HepG2 (cell line): ENCODE data around the gene SOWAHD. TPM values are rescaled to one million over a fixed set of nuclear protein-coding genes. Genes with fewer than 3 reads are reported as not detected.

Source experiments
- ATF7-NPFF ChIP-seq: sonication (generic); formaldehyde crosslinking; IDR thresholded peaks from 2 replicates; pipeline ENCODE4 v1.8.1; 2023; ENCODE audit warnings: mild to moderate bottlenecking, low read depth, missing genetic modification reagents, moderate library complexity
- BHLHE40 ChIP-seq: IDR thresholded peaks from 2 replicates; pipeline ENCODE4 v1.6.1; 2011; ENCODE audit warnings: low read length, improper control_type of control experiment
- ZNF160 ChIP-seq: sonication (generic); formaldehyde crosslinking; IDR thresholded peaks from 2 replicates; pipeline ENCODE4 v1.8.0; 2022; ENCODE audit warnings: mild to moderate bottlenecking, inconsistent platforms, missing genetic modification reagents
- ZNF234 ChIP-seq: sonication (generic); formaldehyde crosslinking; conservative IDR thresholded peaks from 2 replicates; pipeline ENCODE4 v1.5.1; 2020; ENCODE audit warnings: mild to moderate bottlenecking, missing genetic modification reagents
- ZNF292 ChIP-seq: sonication (generic); formaldehyde crosslinking; IDR thresholded peaks from 2 replicates; pipeline ENCODE4 v1.8.1; 2022; ENCODE audit warnings: mild to moderate bottlenecking, low read depth, missing genetic modification reagents, borderline replicate concordance
- ZNF563 ChIP-seq: sonication (generic); formaldehyde crosslinking; IDR thresholded peaks from 2 replicates; pipeline ENCODE4 v1.8.0; 2022; ENCODE audit warnings: mild to moderate bottlenecking, moderate library complexity, missing genetic modification reagents
- ZNF605 ChIP-seq: sonication (generic); formaldehyde crosslinking; IDR thresholded peaks from 2 replicates; pipeline ENCODE4 v1.8.0; 2022; ENCODE audit warnings: mild to moderate bottlenecking, missing genetic modification reagents
- ZNF816 ChIP-seq: sonication (generic); formaldehyde crosslinking; IDR thresholded peaks from 2 replicates; pipeline ENCODE4 v1.8.0; 2022; ENCODE audit warnings: missing genetic modification reagents, mild to moderate bottlenecking, borderline replicate concordance
- polyA plus RNA-seq, 8 experiments: library from polyadenylated mRNA; depleted of rRNA in 3 of 8; stranded (reverse) in 7 of 8; unstranded in 1 of 8; fragments of >200 nt; fragmentation: Illumina TruSeq in 4 of 8; extraction: Trizol in 4 of 8; gene quantifications; 2 replicates each; pipeline versions ENCODE4 v1.2.1 to v1.2.3, GENCODE V29; 2011 to 2016; ENCODE audit warnings: low read depth in 4 of 8, missing spikeins in 1 of 8, mixed read lengths in 1 of 8; ENCODE audit not compliant: insufficient read depth in 1 of 8
- total RNA-seq, 5 experiments: library from RNA; depleted of rRNA; stranded (reverse); fragments of >200 nt; fragmentation: Illumina TruSeq; extraction: Trizol; gene quantifications; 2 replicates each; pipeline ENCODE4 v1.2.3, GENCODE V29; 2016; ENCODE audit warnings: low read depth in 1 of 5
- TF ChIP-seq, protein P1 (sequence below): sonication (generic); formaldehyde crosslinking; IDR thresholded peaks from 2 replicates; pipeline ENCODE4 v1.4.0; 2020; ENCODE audit warnings: mild to moderate bottlenecking, missing genetic modification reagents
- TF ChIP-seq, protein P2 (sequence below): sonication (generic); formaldehyde crosslinking; IDR thresholded peaks from 2 replicates; pipeline ENCODE4 v1.8.0; 2022; ENCODE audit warnings: missing genetic modification reagents, mild to moderate bottlenecking, moderate library complexity, borderline replicate concordance
- TF ChIP-seq, protein P3 (sequence below): sonication (generic); formaldehyde crosslinking; IDR thresholded peaks from 2 replicates; pipeline ENCODE4 v1.4.0; 2020; ENCODE audit warnings: missing genetic modification reagents, mild to moderate bottlenecking, borderline replicate concordance
- TF ChIP-seq, protein P4 (sequence below): sonication (generic); formaldehyde crosslinking; IDR thresholded peaks from 2 replicates; pipeline ENCODE4 v1.8.0; 2022; ENCODE audit warnings: missing genetic modification reagents, mild to moderate bottlenecking, borderline replicate concordance
- TF ChIP-seq, protein P5 (sequence below): sonication (generic); formaldehyde crosslinking; IDR thresholded peaks from 2 replicates; pipeline ENCODE4 v1.5.1; 2020; ENCODE audit warnings: missing genetic modification reagents, mild to moderate bottlenecking, borderline replicate concordance
- TF ChIP-seq, protein P6 (sequence below): sonication (generic); formaldehyde crosslinking; conservative IDR thresholded peaks from 2 replicates; pipeline ENCODE4 v1.4.0; 2020; ENCODE audit warnings: missing genetic modification reagents
- TF ChIP-seq, protein P7 (sequence below): IDR thresholded peaks from 2 replicates; pipeline ENCODE4 v1.6.1; 2016

SOWAHD gene
- total and polyA plus RNA-seq, 2 of the 13 experiments (the other 11 are each of a cell fraction or from before 2014, with no cell fraction given), result 1.0 to 1.3 TPM

DNA sequence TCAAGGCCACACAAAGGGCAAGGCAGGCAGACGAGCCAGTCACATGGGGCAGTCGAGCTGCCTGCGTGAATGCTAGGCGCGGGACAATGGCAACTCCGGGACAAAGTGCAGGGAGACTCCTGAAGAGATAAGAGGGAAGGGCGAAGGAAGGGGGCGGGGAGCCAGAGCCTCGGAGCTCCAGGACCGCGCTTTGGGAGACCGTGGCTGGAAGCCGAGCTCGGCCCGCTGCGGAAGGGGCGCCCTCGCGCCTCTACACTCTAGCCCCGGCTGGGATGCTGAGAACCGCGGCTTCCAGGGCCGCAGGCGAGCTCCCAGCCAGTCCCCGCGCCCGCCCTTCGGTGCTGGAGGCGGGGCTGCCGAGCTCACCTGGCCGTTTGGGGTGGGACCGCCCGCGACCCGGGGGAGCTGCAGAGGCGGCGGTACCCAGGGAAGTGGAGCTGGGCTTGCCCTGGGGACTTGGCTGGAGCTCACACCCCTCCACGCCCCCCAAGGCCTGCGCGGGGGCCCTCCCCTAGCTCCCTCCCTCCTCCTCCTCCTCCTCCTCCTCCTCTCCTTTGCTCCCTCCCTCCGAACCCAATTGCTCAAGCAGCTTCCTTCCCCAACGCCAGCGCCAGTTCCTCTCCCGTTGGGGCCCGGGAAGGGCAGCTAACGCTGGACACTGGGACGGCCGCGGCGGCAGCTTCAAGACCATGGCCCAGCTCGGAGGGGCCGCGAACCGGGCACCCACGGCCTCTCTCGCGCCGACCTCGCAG, at the start of gene SOWAHD (continued):
- TF ChIP-seq, protein P1, sequence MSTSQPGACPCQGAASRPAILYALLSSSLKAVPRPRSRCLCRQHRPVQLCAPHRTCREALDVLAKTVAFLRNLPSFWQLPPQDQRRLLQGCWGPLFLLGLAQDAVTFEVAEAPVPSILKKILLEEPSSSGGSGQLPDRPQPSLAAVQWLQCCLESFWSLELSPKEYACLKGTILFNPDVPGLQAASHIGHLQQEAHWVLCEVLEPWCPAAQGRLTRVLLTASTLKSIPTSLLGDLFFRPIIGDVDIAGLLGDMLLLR, result no peak
- no peak for TF ChIP-seq ZNF160
- TF ChIP-seq, protein P2, sequence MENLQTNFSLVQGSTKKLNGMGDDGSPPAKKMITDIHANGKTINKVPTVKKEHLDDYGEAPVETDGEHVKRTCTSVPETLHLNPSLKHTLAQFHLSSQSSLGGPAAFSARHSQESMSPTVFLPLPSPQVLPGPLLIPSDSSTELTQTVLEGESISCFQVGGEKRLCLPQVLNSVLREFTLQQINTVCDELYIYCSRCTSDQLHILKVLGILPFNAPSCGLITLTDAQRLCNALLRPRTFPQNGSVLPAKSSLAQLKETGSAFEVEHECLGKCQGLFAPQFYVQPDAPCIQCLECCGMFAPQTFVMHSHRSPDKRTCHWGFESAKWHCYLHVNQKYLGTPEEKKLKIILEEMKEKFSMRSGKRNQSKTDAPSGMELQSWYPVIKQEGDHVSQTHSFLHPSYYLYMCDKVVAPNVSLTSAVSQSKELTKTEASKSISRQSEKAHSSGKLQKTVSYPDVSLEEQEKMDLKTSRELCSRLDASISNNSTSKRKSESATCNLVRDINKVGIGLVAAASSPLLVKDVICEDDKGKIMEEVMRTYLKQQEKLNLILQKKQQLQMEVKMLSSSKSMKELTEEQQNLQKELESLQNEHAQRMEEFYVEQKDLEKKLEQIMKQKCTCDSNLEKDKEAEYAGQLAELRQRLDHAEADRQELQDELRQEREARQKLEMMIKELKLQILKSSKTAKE (CRISPR knock-in tag), result peak; percentile 73
- no peak for TF ChIP-seq ZNF605 (CRISPR knock-in tag)
- peak; percentile 77 for TF ChIP-seq ZNF563 (CRISPR knock-in tag)
- TF ChIP-seq, protein P3, sequence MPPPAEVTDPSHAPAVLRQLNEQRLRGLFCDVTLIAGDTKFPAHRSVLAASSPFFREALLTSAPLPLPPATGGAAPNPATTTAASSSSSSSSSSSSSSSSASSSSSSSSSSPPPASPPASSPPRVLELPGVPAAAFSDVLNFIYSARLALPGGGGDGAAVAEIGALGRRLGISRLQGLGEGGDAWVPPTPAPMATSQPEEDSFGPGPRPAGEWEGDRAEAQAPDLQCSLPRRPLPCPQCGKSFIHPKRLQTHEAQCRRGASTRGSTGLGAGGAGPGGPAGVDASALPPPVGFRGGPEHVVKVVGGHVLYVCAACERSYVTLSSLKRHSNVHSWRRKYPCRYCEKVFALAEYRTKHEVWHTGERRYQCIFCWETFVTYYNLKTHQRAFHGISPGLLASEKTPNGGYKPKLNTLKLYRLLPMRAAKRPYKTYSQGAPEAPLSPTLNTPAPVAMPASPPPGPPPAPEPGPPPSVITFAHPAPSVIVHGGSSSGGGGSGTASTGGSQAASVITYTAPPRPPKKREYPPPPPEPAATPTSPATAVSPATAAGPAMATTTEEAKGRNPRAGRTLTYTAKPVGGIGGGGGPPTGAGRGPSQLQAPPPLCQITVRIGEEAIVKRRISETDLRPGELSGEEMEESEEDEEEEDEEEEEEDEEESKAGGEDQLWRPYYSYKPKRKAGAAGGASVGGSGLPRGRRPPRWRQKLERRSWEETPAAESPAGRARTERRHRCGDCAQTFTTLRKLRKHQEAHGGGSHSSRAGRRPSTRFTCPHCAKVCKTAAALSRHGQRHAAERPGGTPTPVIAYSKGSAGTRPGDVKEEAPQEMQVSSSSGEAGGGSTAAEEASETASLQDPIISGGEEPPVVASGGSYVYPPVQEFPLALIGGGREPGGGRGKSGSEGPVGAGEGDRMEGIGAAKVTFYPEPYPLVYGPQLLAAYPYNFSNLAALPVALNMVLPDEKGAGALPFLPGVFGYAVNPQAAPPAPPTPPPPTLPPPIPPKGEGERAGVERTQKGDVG, result no peak
- TF ChIP-seq, protein P4, sequence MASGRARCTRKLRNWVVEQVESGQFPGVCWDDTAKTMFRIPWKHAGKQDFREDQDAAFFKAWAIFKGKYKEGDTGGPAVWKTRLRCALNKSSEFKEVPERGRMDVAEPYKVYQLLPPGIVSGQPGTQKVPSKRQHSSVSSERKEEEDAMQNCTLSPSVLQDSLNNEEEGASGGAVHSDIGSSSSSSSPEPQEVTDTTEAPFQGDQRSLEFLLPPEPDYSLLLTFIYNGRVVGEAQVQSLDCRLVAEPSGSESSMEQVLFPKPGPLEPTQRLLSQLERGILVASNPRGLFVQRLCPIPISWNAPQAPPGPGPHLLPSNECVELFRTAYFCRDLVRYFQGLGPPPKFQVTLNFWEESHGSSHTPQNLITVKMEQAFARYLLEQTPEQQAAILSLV, result no peak
- TF ChIP-seq, protein P5, sequence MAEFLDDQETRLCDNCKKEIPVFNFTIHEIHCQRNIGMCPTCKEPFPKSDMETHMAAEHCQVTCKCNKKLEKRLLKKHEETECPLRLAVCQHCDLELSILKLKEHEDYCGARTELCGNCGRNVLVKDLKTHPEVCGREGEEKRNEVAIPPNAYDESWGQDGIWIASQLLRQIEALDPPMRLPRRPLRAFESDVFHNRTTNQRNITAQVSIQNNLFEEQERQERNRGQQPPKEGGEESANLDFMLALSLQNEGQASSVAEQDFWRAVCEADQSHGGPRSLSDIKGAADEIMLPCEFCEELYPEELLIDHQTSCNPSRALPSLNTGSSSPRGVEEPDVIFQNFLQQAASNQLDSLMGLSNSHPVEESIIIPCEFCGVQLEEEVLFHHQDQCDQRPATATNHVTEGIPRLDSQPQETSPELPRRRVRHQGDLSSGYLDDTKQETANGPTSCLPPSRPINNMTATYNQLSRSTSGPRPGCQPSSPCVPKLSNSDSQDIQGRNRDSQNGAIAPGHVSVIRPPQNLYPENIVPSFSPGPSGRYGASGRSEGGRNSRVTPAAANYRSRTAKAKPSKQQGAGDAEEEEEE, result no peak
- TF ChIP-seq, protein P6, sequence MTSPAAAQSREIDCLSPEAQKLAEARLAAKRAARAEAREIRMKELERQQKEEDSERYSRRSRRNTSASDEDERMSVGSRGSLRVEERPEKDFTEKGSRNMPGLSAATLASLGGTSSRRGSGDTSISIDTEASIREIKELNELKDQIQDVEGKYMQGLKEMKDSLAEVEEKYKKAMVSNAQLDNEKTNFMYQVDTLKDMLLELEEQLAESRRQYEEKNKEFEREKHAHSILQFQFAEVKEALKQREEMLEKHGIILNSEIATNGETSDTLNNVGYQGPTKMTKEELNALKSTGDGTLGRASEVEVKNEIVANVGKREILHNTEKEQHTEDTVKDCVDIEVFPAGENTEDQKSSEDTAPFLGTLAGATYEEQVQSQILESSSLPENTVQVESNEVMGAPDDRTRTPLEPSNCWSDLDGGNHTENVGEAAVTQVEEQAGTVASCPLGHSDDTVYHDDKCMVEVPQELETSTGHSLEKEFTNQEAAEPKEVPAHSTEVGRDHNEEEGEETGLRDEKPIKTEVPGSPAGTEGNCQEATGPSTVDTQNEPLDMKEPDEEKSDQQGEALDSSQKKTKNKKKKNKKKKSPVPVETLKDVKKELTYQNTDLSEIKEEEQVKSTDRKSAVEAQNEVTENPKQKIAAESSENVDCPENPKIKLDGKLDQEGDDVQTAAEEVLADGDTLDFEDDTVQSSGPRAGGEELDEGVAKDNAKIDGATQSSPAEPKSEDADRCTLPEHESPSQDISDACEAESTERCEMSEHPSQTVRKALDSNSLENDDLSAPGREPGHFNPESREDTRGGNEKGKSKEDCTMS (CRISPR knock-in tag), result no peak
- TF ChIP-seq ATF7-NPFF, result no peak
- TF ChIP-seq ZNF816, result no peak
- TF ChIP-seq BHLHE40, result no peak
- TF ChIP-seq ZNF234 (CRISPR knock-in tag), result 0 out of 2 replicates have a peak, but pooled peaks have one; percentile 32
- no peak; the same call in 1 of the 2 replicates for TF ChIP-seq ZNF292 (CRISPR knock-in tag)
- TF ChIP-seq, protein P7, sequence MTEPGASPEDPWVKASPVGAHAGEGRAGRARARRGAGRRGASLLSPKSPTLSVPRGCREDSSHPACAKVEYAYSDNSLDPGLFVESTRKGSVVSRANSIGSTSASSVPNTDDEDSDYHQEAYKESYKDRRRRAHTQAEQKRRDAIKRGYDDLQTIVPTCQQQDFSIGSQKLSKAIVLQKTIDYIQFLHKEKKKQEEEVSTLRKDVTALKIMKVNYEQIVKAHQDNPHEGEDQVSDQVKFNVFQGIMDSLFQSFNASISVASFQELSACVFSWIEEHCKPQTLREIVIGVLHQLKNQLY, result peak; percentile 21; the same call in 1 of the 2 replicates
